Osteoblast (primary cell): ENCODE measurements around the gene NBR1. TPM values are rescaled to one million over a fixed set of nuclear protein-coding genes. Genes with fewer than 3 reads are reported as not detected.

ENCODE experiments used
- DNase-seq: peaks from one replicate; pipeline ENCODE4 v3.0.0; 2011; ENCODE audit warnings: low spot score, mixed read lengths; ENCODE audit not compliant: insufficient read length; ENCODE audit errors: missing footprints
- H2AFZ ChIP-seq: 2 replicates; pipeline ENCODE4 v1.6.0; 2011; ENCODE audit warnings: mild to moderate bottlenecking, low read length
- H3K27ac ChIP-seq: 2 replicates; pipeline ENCODE4 v1.5.1; 2011; ENCODE audit warnings: mild to moderate bottlenecking, low read depth, low read length, moderate library complexity
- H3K27me3 ChIP-seq: 2 replicates; pipeline ENCODE4 v1.6.0; 2012; ENCODE audit warnings: mild to moderate bottlenecking, control low read depth, inconsistent platforms, low read length, moderate library complexity; ENCODE audit not compliant: insufficient read depth
- H3K36me3 ChIP-seq: 2 replicates; pipeline ENCODE4 v1.5.1; 2011; ENCODE audit warnings: mild to moderate bottlenecking, low read length, control low read depth, moderate library complexity; ENCODE audit not compliant: insufficient read depth
- H3K4me1 ChIP-seq: 2 replicates; pipeline ENCODE4 v1.5.1; 2011; ENCODE audit warnings: mild to moderate bottlenecking, low read length, control low read depth, moderate library complexity; ENCODE audit not compliant: insufficient read depth
- H3K4me2 ChIP-seq: 2 replicates; pipeline ENCODE4 v1.6.0; 2011; ENCODE audit warnings: mild to moderate bottlenecking, low read length; ENCODE audit not compliant: insufficient read depth
- H3K4me3 ChIP-seq: fragments of 200-600 bp; sonication (generic); 3 replicates; pipeline ENCODE4 v1.5.1; 2012; ENCODE audit warnings: mild to moderate bottlenecking, low read length, inconsistent platforms; ENCODE audit not compliant: insufficient read depth
- H3K79me2 ChIP-seq: 2 replicates; pipeline ENCODE4 v1.6.0; 2012; ENCODE audit warnings: mild to moderate bottlenecking, low read length, control low read depth, inconsistent platforms; ENCODE audit not compliant: insufficient read depth
- H3K9me3 ChIP-seq: 2 replicates; pipeline ENCODE4 v1.5.1; 2011; ENCODE audit warnings: low read depth, low read length, control low read depth
- H4K20me1 ChIP-seq: 2 replicates; pipeline ENCODE4 v1.6.0; 2012; ENCODE audit warnings: mild to moderate bottlenecking, low read length, control low read depth; ENCODE audit not compliant: insufficient read depth
- CTCF ChIP-seq: IDR thresholded peaks from 2 replicates; pipeline ENCODE4 v1.5.1; 2011; ENCODE audit warnings: mild to moderate bottlenecking, low read depth, low read length, moderate library complexity; ENCODE audit errors: extremely low read depth
- total RNA-seq: library from RNA; depleted of rRNA; stranded (reverse); fragments of >200 nt; gene quantifications from 2 replicates; pipeline ENCODE4 v1.2.3, GENCODE V29; 2012

Gene NBR1
- total RNA-seq, 1 donor, result 121 TPM

DNA sequence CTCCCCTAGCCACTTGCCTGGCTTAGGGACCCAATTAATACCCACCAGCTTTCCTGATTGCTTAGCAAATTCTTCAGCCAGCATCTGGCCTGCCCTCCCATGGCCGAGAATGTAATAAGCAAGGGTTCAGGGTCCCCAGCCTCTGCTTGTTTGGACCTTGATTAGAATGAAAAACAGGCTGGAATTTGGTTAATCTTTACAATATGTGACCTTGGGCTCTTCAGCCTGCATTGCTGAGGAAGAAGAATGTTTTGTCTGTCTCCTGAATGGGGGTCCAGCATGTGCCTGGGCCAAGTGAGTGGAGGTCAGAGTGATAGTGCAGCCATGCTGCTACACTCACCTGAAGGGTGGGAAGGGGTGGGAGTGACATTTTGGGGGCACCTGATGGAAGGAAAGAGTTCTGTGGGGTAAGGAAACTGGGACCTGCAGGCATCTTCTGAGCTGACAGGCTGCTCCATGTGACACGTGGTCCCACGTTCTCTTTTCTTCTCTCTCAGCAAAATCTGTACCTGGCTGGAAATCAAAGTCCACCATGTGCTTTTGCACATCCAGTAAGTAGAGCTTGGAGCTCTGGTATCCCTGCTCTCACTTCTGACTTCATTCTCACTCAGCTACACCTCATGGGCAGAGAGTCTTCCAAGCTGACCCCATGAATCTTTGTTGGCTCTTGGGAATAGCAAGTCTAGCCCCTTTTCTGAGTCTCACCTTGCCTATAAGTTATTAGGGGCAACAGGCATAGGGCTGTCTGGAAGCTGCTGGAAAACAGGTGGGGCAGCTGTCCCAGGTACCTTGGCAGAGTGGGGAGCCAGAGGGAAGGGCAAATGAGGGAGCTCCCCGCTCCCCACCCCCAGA lies 46.0 kb downstream of the NBR1 start:
- peak; percentile 37 for DNase-seq
- no peak for TF ChIP-seq CTCF
- H3K27ac ChIP-seq, result no peak overlapping the region
- peaks cover 16% of the 10 kb centered on the region for H3K4me1 ChIP-seq
- H3K4me2 ChIP-seq, result no peak overlapping the region
- H2AFZ ChIP-seq, result no peak overlapping the region
- no peak overlapping the region for H3K4me3 ChIP-seq
- H3K27me3 ChIP-seq, result no peaks in the 10 kb centered on the region
- H3K9me3 ChIP-seq, result no peaks in the 10 kb centered on the region
- no peaks in the 10 kb centered on the region for H4K20me1 ChIP-seq
- peaks cover 17% of the 10 kb centered on the region for H3K79me2 ChIP-seq
- H3K36me3 ChIP-seq, result peaks cover 68% of the 10 kb centered on the region

DNA sequence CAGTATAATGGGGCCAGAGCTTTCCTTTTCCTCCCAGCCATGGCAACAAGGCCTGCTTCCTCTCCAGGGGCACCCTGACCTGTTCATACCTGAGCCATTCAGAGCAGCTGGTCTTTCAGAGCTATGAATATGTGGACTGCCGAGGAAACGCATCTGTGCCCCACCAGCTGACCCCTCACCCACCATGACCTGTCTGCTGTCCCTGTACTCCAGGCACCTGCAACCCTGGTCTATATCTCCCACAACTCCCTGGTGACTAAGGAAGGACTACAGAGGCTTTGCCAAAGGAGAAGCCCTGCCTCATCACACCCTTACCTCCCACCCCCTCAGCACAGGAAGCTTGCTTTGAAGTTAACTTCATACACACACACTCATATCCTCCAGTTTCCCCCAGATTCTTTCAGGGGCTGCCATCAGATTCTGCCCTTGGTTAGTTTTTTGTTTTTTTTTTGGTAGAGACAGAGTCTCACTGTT lies 46.6 kb downstream of the NBR1 start:
- H3K27ac ChIP-seq, result no peak overlapping the region
- peaks cover 10% of the 10 kb centered on the region for H3K4me1 ChIP-seq
- H3K9me3 ChIP-seq, result no peaks in the 10 kb centered on the region
- H4K20me1 ChIP-seq, result no peaks in the 10 kb centered on the region
- peak; percentile 18 for DNase-seq
- H3K36me3 ChIP-seq, result peaks cover 71% of the 10 kb centered on the region
- no peak overlapping the region for H2AFZ ChIP-seq
- TF ChIP-seq CTCF, result no peak
- no peaks in the 10 kb centered on the region for H3K27me3 ChIP-seq
- H3K4me3 ChIP-seq, result no peak overlapping the region
- H3K4me2 ChIP-seq, result no peak overlapping the region
- H3K79me2 ChIP-seq, result peaks cover 12% of the 10 kb centered on the region

- Histone ChIP-seq H2AFZ (no peak overlapping the region), H3K4me3 (no peak overlapping the region), H3K79me2 (no peaks in the 10 kb centered on the region), H3K36me3 (peaks cover 62% of the 10 kb centered on the region), H3K27me3 (no peaks in the 10 kb centered on the region), H4K20me1 (no peaks in the 10 kb centered on the region), H3K4me1 (no peaks in the 10 kb centered on the region), H3K9me3 (no peaks in the 10 kb centered on the region), H3K4me2 (no peak overlapping the region), H3K27ac (no peak overlapping the region)
- peak; percentile 29 for DNase-seq
- no peak for TF ChIP-seq CTCF
Measured at GRCh38 chr17:43219001-43219400, 48.0 kb downstream of the NBR1 start.

- no peaks in the 10 kb centered on the region for H3K27me3 ChIP-seq
- H4K20me1 ChIP-seq, result no peaks in the 10 kb centered on the region
- no peak overlapping the region for H3K4me3 ChIP-seq
- H3K79me2 ChIP-seq, result no peaks in the 10 kb centered on the region
- no peaks in the 10 kb centered on the region for H3K9me3 ChIP-seq
- no peak overlapping the region for H2AFZ ChIP-seq
- no peak for DNase-seq
- H3K4me1 ChIP-seq, result no peaks in the 10 kb centered on the region
- no peak for TF ChIP-seq CTCF
- no peak overlapping the region for H3K27ac ChIP-seq
- H3K4me2 ChIP-seq, result no peak overlapping the region
- peaks cover 64% of the 10 kb centered on the region for H3K36me3 ChIP-seq
Measured at GRCh38 chr17:43219746-43220380, 48.8 kb downstream of the NBR1 start.
